ENCODE data around the gene RFT1. TPM values are rescaled to one million over a fixed set of nuclear protein-coding genes. Genes with fewer than 3 reads are reported as not detected.

The RFT1 gene
- total and polyA plus RNA-seq, 9 donors = 8.3 to 23.6 (median 17.8) TPM

GRCh38 chr3:53158765-53159155, 28.5 kb upstream of the RFT1 start:
- TF ChIP-seq EP300 (IDR thresholded peaks at IDR 0.05) (no peak), CTCF (IDR thresholded peaks at IDR 0.05) (no peak), POLR2A (IDR thresholded peaks at IDR 0.05) (no peak)
- Histone ChIP-seq H3K4me3 (no peak overlapping the region), H3K4me1 (ENCODE audit: insufficient read depth) (peaks cover 10% of the 10 kb centered on the region), H3K9me3 (no peaks in the 10 kb centered on the region), H3K36me3 (no peaks in the 10 kb centered on the region), H3K27ac (no peak overlapping the region), H3K27me3 (no peaks in the 10 kb centered on the region)
- WGBS, 3 donors = 86 to 89% (median 87%) methylated on average over 2 of the region's 2 CpGs
- no peak for DNase-seq
- intact Hi-C loops (cut with DNase I) = no loop called here

GRCh38 chr3:53157974-53158580, 27.8 kb upstream of the RFT1 start:
- H3K27me3 ChIP-seq = no peaks in the 10 kb centered on the region
- TF ChIP-seq POLR2A (IDR thresholded peaks at IDR 0.05) = no peak
- no peak for TF ChIP-seq CTCF (IDR thresholded peaks at IDR 0.05)
- TF ChIP-seq EP300 (IDR thresholded peaks at IDR 0.05) = no peak
- no peaks in the 10 kb centered on the region for H3K9me3 ChIP-seq
- H3K4me3 ChIP-seq = no peak overlapping the region
- H3K36me3 ChIP-seq = no peaks in the 10 kb centered on the region
- H3K4me1 ChIP-seq (ENCODE audit: insufficient read depth) = peaks cover 9% of the 10 kb centered on the region
- 68 to 79% (median 68%) methylated on average over 3 of the region's 3 CpGs for WGBS, 3 donors
- intact Hi-C loops (cut with DNase I) = no loop called here
- H3K27ac ChIP-seq = no peak overlapping the region
- no peak for DNase-seq

GRCh38 chr3:53156368-53156834, 26.2 kb upstream of the RFT1 start:
- WGBS, 3 donors = 2 to 10% (median 9%) methylated on average over 16 to 36 of the region's 36 CpGs
- intact Hi-C loops (cut with DNase I) = no loop called here
- H3K27ac ChIP-seq = no peak overlapping the region
- no peak overlapping the region for H3K4me3 ChIP-seq
- peaks cover 7% of the 10 kb centered on the region for H3K4me1 ChIP-seq (ENCODE audit: insufficient read depth)
- TF ChIP-seq POLR2A (IDR thresholded peaks at IDR 0.05) (no peak), EP300 (IDR thresholded peaks at IDR 0.05) (no peak), CTCF (IDR thresholded peaks at IDR 0.05) (no peak)
- H3K9me3 ChIP-seq = no peaks in the 10 kb centered on the region
- H3K36me3 ChIP-seq = no peaks in the 10 kb centered on the region
- no peak for DNase-seq
- no peaks in the 10 kb centered on the region for H3K27me3 ChIP-seq

- H3K27ac ChIP-seq = no peak overlapping the region
- intact Hi-C loops (cut with DNase I) = no loop called here
- 74 to 82% (median 80%) methylated on average over 6 of the region's 6 CpGs for WGBS, 3 donors
- H3K9me3 ChIP-seq = no peaks in the 10 kb centered on the region
- no peak for DNase-seq
- peaks cover 7% of the 10 kb centered on the region for H3K4me1 ChIP-seq (ENCODE audit: insufficient read depth)
- no peak overlapping the region for H3K4me3 ChIP-seq
- no peak for TF ChIP-seq POLR2A (IDR thresholded peaks at IDR 0.05)
- no peaks in the 10 kb centered on the region for H3K36me3 ChIP-seq
- H3K27me3 ChIP-seq = no peaks in the 10 kb centered on the region
Measured at GRCh38 chr3:53155760-53156159, 25.5 kb upstream of the RFT1 start.

DNA sequence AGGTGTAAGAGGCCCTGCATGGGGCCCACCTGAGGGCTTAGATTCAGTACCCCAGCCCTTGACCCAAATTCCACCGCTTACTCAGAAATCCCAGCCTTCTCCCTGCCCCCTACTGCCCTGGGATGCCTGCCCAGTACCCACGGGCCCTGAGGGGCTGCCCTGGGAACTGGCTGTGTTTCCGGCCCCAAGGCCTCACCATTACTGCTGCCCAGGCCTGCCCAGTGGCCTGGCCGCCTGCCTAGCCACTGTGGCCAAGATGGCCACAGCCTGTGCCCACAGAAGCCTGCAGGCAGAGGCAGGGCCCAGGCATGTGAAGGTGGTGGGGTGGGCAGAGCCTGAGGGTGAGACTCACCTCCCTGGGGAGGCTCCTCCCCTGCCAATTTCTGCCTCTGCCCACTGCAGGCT, 24.6 kb upstream of the RFT1 start:
- peaks cover 5% of the 10 kb centered on the region for H3K4me1 ChIP-seq (ENCODE audit: insufficient read depth)
- H3K36me3 ChIP-seq = no peaks in the 10 kb centered on the region
- no peaks in the 10 kb centered on the region for H3K9me3 ChIP-seq
- DNase-seq = no peak
- intact Hi-C loops (cut with DNase I) = no loop called here
- WGBS, 3 donors = 70 to 77% (median 77%) methylated on average over 4 of the region's 4 CpGs
- no peaks in the 10 kb centered on the region for H3K27me3 ChIP-seq
- H3K27ac ChIP-seq = no peak overlapping the region
- TF ChIP-seq CTCF (IDR thresholded peaks at IDR 0.05) = no peak
- TF ChIP-seq POLR2A (IDR thresholded peaks at IDR 0.05) = no peak
- TF ChIP-seq EP300 (IDR thresholded peaks at IDR 0.05) = no peak
- H3K4me3 ChIP-seq = no peak overlapping the region

All from ovary (tissue), 9 donors.